Esophagus squamous epithelium (tissue), 4 donors: ENCODE results near the gene HPCAL4.

Experiments
- CTCF ChIP-seq, 6 experiments: fragments of 450-650 bp in 4 of 6; fragments of 200-600 bp in 2 of 6; sonication (generic) in 2 of 6; IDR thresholded peaks; one replicate each; pipeline ENCODE4 v1.5.1; 2016 to 2019; ENCODE audit warnings: antibody characterized with exemption in 6 of 6, mild to moderate bottlenecking in 4 of 6, moderate library complexity in 4 of 6
- POLR2A ChIP-seq, 4 donors: fragments of 450-650 bp; IDR thresholded peaks; one replicate each; pipeline ENCODE4 v1.6.1; 2017; ENCODE audit warnings: antibody characterized with exemption in 4 of 4, mild to moderate bottlenecking in 4 of 4, moderate library complexity in 3 of 4

- TF ChIP-seq CTCF (IDR thresholded peaks at IDR 0.05) (no peak), POLR2A (IDR thresholded peaks at IDR 0.05) (no peak)
These were observed 1.2 kb upstream of the HPCAL4 start for GRCh38 chr1:39692152-39693074.
